HEK293 (cell line): ENCODE results near the gene SLC6A13.

Experiments used
- CTCF ChIA-PET: fragments of 350-600 bp; formaldehyde crosslinking; extraction: SDS; loops from one replicate; lab custom pipeline; 2021; ENCODE audit warnings: antibody characterized with exemption; lab: Yijun Ruan, JAX
- POLR2A ChIA-PET: fragments of 300-600 bp; formaldehyde crosslinking; extraction: SDS; loops from one replicate; lab custom pipeline; 2020; ENCODE audit warnings: antibody characterized with exemption, inconsistent platforms; lab: Yijun Ruan, JAX
- H3K27ac ChIP-seq: fragments of 200-500 bp; sonication (Bioruptor generic); 2 replicates; pipeline ENCODE4 v1.5.1; 2014; ENCODE audit warnings: low read depth, low read length, control low read depth, inconsistent platforms; ENCODE audit errors: extremely low read depth
- H3K36me3 ChIP-seq, 2 experiments: fragments of 200-500 bp in 1 of 2; sonication (Bioruptor generic) in 1 of 2; 1 replicate in 1 of 2; 2 replicates in 1 of 2; pipeline ENCODE4 v1.5.1; 2014 to 2017; ENCODE audit warnings: inconsistent platforms in 2 of 2, low read length in 2 of 2; ENCODE audit not compliant: control insufficient read depth in 2 of 2, insufficient read depth in 1 of 2
- H3K4me1 ChIP-seq: fragments of 200-500 bp; sonication (Bioruptor generic); 2 replicates; pipeline ENCODE4 v1.5.1; 2014; ENCODE audit warnings: mild to moderate bottlenecking, low read length, inconsistent platforms; ENCODE audit not compliant: control insufficient read depth, insufficient read depth
- H3K4me3 ChIP-seq: 2 replicates; pipeline ENCODE4 v1.5.1; 2011; ENCODE audit warnings: low read depth, mild to moderate bottlenecking, control low read depth, low read length, moderate library complexity
- H3K9me3 ChIP-seq: fragments of 200-500 bp; sonication (Bioruptor generic); 2 replicates; pipeline ENCODE4 v1.5.1; 2014; ENCODE audit warnings: low read depth, low read length, inconsistent platforms; ENCODE audit not compliant: control insufficient read depth, insufficient read depth
- EGR2 ChIP-seq: fragments of 450-650 bp; formaldehyde crosslinking; IDR thresholded peaks from 2 replicates; pipeline ENCODE4 v1.5.1; 2016; ENCODE audit warnings: low read depth, missing biosample characterization, missing genetic modification characterization
- MYNN ChIP-seq: fragments of 450-650 bp; formaldehyde crosslinking; IDR thresholded peaks from 2 replicates; pipeline ENCODE4 v1.5.1; 2016; ENCODE audit warnings: missing biosample characterization, missing genetic modification characterization, borderline replicate concordance
- SCRT2 ChIP-seq: fragments of 450-650 bp; formaldehyde crosslinking; IDR thresholded peaks from 2 replicates; pipeline ENCODE4 v1.5.1; 2016; ENCODE audit warnings: missing biosample characterization, missing genetic modification characterization
- SETDB1 ChIP-seq: IDR thresholded peaks from one replicate; pipeline ENCODE4 v1.6.1; 2017; ENCODE audit warnings: mild to moderate bottlenecking, low read length, moderate library complexity, mixed read lengths; ENCODE audit not compliant: insufficient read length
- ZFHX2 ChIP-seq: fragments of 450-650 bp; formaldehyde crosslinking; conservative IDR thresholded peaks from 2 replicates; pipeline ENCODE4 v1.5.1; 2016; ENCODE audit warnings: missing biosample characterization, missing genetic modification characterization
- ZFP3 ChIP-seq: fragments of 450-650 bp; formaldehyde crosslinking; IDR thresholded peaks from 2 replicates; pipeline ENCODE4 v1.5.1; 2016; ENCODE audit warnings: low read depth, missing biosample characterization, missing genetic modification characterization
- ZNF146 ChIP-seq: fragments of 450-650 bp; formaldehyde crosslinking; IDR thresholded peaks from 2 replicates; pipeline ENCODE4 v1.5.1; 2016; ENCODE audit warnings: missing biosample characterization, missing genetic modification characterization
- ZNF423 ChIP-seq: fragments of 450-650 bp; formaldehyde crosslinking; IDR thresholded peaks from 2 replicates; pipeline ENCODE4 v1.5.1; 2016; ENCODE audit warnings: missing biosample characterization, missing genetic modification characterization
- ZNF48 ChIP-seq: fragments of 450-650 bp; formaldehyde crosslinking; IDR thresholded peaks from 2 replicates; pipeline ENCODE4 v1.5.1; 2016; ENCODE audit warnings: missing biosample characterization, missing genetic modification characterization
- ZNF768 ChIP-seq: fragments of 450-650 bp; formaldehyde crosslinking; IDR thresholded peaks from 2 replicates; pipeline ENCODE4 v1.5.1; 2018; ENCODE audit warnings: missing biosample characterization, mild to moderate bottlenecking, missing genetic modification characterization
- TF ChIP-seq, protein P1 (sequence below): fragments of 450-650 bp; formaldehyde crosslinking; IDR thresholded peaks from 2 replicates; pipeline ENCODE4 v1.5.1; 2016; ENCODE audit warnings: missing biosample characterization, missing genetic modification characterization, low read depth
- TF ChIP-seq, protein P2 (sequence below): fragments of 450-650 bp; formaldehyde crosslinking; IDR thresholded peaks from 2 replicates; pipeline ENCODE4 v1.5.1; 2017; ENCODE audit warnings: missing biosample characterization, missing genetic modification characterization
- TF ChIP-seq, protein P3 (sequence below): fragments of 450-650 bp; formaldehyde crosslinking; IDR thresholded peaks from 2 replicates; pipeline ENCODE4 v1.5.1; 2017; ENCODE audit warnings: missing biosample characterization, mild to moderate bottlenecking, missing genetic modification characterization, moderate library complexity
- TF ChIP-seq, protein P4 (sequence below): fragments of 450-650 bp; formaldehyde crosslinking; IDR thresholded peaks from 2 replicates; pipeline ENCODE4 v1.5.1; 2016; ENCODE audit warnings: missing biosample characterization, missing genetic modification characterization

The SLC6A13 gene

DNA sequence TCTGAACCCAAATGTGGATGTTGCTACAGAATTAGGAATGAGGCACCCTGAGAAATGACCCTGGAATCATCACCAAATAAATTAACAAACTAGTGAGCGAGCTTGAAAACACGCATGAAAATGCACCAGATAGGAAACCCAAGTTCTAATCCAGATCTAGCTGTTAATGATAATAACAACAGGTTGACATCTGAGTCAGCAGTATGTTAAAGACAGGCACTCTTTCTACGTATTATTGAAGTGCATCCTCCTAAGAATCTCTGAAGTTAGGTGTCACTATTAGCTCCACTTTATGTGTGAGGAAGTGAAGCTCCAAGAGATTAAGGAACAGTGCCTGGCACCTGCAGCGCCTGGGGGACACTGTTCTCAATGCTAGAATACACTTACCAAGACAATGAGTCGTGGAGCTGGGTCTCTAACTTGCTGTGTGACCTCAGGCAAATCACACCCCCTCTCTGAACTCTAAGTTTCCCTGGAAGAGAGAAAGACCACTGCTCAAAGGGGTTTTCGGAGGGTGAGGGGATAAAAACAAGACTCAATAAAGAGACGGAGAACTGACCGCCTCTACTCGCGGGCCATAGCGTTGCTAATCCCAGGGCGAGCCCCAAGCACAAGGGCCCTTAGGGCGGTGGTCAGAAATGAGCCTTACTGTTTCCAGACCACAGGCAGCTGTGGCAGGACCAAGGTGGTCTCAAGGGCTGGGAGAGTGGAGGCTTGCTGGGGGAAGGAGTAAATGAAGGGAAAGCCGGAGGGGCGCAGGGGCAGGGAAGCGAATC lies 50.8 kb downstream of the SLC6A13 start:
- no peak for TF ChIP-seq MYNN (tag by site-specific recombination)
- no peak for TF ChIP-seq SETDB1
- peak; percentile 46; the same call in 1 of the 2 replicates for TF ChIP-seq ZNF768 (tag by site-specific recombination)
- TF ChIP-seq SCRT2 (tag by site-specific recombination) = 0 out of 2 replicates have a peak, but pooled peaks have one; percentile 14
- H3K36me3 ChIP-seq = no peaks in the 10 kb centered on the region
- no peak overlapping the region for H3K4me3 ChIP-seq
- CTCF ChIA-PET = interaction anchor here (0.8 to 2.3 kb wide), 2 partner anchors 9 to 59 kb away, joined by 3 to 17 read pairs; no protein-coding TSS in a partner anchor
- no peak overlapping the region for H3K27ac ChIP-seq
- H3K4me1 ChIP-seq = no peaks in the 10 kb centered on the region
- POLR2A ChIA-PET = no interaction called here
- H3K9me3 ChIP-seq = no peaks in the 10 kb centered on the region

DNA sequence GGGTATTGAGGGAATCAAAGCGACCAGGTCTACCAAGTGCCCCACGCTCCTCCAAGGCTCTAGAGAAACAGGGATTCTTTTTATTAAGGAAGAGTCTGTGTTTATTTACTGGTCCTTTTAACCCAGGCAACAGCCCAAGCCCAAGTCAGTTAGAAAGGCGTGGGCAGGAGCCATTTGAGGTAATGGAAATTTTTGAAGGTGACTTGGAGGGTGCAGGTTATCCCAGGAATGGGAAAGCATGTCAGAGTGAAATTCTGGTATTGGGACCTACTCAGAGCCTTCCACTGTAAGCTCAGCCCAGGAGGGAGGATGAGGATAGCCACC lies 51.5 kb downstream of the SLC6A13 start:
- ChIA-PET CTCF (interaction anchor here (2.3 kb wide), 1 partner anchor 10 kb away, joined by 17 read pairs; no protein-coding TSS in a partner anchor), POLR2A (no interaction called here)
- H3K36me3 ChIP-seq = no peaks in the 10 kb centered on the region
- TF ChIP-seq ZNF48 (tag by site-specific recombination) (no peak), ZNF146 (tag by site-specific recombination) (no peak), ZFHX2 (tag by site-specific recombination) (0 out of 2 replicates have a peak, but pooled peaks have one; percentile 28), ZNF423 (tag by site-specific recombination) (no peak), ZFP3 (tag by site-specific recombination) (no peak)
- TF ChIP-seq, protein P1, sequence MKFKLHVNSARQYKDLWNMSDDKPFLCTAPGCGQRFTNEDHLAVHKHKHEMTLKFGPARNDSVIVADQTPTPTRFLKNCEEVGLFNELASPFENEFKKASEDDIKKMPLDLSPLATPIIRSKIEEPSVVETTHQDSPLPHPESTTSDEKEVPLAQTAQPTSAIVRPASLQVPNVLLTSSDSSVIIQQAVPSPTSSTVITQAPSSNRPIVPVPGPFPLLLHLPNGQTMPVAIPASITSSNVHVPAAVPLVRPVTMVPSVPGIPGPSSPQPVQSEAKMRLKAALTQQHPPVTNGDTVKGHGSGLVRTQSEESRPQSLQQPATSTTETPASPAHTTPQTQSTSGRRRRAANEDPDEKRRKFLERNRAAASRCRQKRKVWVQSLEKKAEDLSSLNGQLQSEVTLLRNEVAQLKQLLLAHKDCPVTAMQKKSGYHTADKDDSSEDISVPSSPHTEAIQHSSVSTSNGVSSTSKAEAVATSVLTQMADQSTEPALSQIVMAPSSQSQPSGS (tag by site-specific recombination) = no peak
- TF ChIP-seq, protein P2, sequence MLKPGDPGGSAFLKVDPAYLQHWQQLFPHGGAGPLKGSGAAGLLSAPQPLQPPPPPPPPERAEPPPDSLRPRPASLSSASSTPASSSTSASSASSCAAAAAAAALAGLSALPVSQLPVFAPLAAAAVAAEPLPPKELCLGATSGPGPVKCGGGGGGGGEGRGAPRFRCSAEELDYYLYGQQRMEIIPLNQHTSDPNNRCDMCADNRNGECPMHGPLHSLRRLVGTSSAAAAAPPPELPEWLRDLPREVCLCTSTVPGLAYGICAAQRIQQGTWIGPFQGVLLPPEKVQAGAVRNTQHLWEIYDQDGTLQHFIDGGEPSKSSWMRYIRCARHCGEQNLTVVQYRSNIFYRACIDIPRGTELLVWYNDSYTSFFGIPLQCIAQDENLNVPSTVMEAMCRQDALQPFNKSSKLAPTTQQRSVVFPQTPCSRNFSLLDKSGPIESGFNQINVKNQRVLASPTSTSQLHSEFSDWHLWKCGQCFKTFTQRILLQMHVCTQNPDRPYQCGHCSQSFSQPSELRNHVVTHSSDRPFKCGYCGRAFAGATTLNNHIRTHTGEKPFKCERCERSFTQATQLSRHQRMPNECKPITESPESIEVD (tag by site-specific recombination) = no peak
- TF ChIP-seq, protein P3, sequence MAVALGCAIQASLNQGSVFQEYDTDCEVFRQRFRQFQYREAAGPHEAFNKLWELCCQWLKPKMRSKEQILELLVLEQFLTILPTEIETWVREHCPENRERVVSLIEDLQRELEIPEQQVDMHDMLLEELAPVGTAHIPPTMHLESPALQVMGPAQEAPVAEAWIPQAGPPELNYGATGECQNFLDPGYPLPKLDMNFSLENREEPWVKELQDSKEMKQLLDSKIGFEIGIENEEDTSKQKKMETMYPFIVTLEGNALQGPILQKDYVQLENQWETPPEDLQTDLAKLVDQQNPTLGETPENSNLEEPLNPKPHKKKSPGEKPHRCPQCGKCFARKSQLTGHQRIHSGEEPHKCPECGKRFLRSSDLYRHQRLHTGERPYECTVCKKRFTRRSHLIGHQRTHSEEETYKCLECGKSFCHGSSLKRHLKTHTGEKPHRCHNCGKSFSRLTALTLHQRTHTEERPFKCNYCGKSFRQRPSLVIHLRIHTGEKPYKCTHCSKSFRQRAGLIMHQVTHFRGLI (tag by site-specific recombination) = no peak
- H3K27ac ChIP-seq = no peak overlapping the region
- no peak overlapping the region for H3K4me3 ChIP-seq
- no peaks in the 10 kb centered on the region for H3K4me1 ChIP-seq
- no peaks in the 10 kb centered on the region for H3K9me3 ChIP-seq

DNA sequence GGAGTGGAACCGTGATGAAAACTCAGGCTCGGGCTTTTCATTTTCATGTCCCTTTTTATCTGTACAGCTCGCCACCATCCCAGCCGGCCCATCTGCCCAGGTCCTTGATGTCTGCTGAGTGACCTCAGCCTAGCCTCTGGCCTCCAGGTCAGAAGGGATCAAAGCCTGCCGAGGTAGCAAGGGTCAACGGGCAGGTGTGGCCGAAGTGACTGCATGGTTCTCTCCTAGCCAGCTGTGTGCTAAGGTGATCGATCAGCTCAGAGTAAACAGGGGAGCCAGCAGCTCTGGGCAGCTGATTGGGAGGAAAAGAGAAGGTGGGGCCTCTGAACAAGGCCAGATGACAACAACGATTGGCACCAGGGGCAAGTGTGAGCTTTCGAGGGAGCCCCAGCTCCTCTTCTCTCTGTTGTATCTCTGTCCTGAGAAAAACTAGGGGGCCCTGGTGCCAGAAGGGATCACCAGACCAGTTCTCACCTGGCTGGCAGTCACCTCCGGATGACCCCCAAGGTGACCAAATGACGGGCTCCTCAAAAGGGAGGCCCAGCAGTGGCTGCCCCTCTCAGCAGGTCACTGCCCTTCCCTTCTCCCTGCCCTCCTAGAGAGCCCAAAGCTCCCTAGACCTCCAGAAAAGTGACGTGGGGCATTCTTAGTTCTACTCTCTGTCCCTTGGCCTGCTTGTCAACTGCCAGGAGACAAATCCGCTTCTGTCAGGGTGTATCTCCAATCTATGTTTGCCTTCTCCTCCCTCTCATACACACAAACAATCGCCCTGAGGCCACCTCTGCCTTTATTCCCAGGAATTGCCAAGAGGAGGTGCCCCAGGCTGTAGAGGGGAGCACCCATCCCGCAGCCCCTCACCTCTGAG lies 52.1 kb downstream of the SLC6A13 start:
- Histone ChIP-seq H3K4me1 (no peaks in the 10 kb centered on the region), H3K27ac (no peak overlapping the region), H3K9me3 (no peaks in the 10 kb centered on the region), H3K4me3 (no peak overlapping the region), H3K36me3 (no peaks in the 10 kb centered on the region)
- TF ChIP-seq EGR2 (tag by site-specific recombination) = peak; percentile 25; the same call in 1 of the 2 replicates
- TF ChIP-seq, protein P4, sequence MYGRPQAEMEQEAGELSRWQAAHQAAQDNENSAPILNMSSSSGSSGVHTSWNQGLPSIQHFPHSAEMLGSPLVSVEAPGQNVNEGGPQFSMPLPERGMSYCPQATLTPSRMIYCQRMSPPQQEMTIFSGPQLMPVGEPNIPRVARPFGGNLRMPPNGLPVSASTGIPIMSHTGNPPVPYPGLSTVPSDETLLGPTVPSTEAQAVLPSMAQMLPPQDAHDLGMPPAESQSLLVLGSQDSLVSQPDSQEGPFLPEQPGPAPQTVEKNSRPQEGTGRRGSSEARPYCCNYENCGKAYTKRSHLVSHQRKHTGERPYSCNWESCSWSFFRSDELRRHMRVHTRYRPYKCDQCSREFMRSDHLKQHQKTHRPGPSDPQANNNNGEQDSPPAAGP (tag by site-specific recombination) = no peak
- CTCF ChIA-PET = interaction anchor here (1.2 to 2.0 kb wide), 2 partner anchors 9 to 58 kb away, joined by 3 to 6 read pairs; no protein-coding TSS in a partner anchor
- POLR2A ChIA-PET = no interaction called here
